Stimulated activated CD4-positive, alpha-beta T cell treated with anti-CD3 and anti-CD28 coated beads, Interleukin-12 subunit alpha, Interleukin-12 subunit beta, amount 100 ng/mL, for 4 hours (primary cell): Measurements from ENCODE around the gene CEP135.
"Not testable (repeated sequence)": the region's sequence is repeated elsewhere in the genome, so short reads cannot be mapped to it uniquely, and the experiment has no call there.

Source experiments
- DNase-seq: peaks from one replicate; pipeline ENCODE4 v3.0.0-alpha.2; 2020

CEP135 gene

DNA sequence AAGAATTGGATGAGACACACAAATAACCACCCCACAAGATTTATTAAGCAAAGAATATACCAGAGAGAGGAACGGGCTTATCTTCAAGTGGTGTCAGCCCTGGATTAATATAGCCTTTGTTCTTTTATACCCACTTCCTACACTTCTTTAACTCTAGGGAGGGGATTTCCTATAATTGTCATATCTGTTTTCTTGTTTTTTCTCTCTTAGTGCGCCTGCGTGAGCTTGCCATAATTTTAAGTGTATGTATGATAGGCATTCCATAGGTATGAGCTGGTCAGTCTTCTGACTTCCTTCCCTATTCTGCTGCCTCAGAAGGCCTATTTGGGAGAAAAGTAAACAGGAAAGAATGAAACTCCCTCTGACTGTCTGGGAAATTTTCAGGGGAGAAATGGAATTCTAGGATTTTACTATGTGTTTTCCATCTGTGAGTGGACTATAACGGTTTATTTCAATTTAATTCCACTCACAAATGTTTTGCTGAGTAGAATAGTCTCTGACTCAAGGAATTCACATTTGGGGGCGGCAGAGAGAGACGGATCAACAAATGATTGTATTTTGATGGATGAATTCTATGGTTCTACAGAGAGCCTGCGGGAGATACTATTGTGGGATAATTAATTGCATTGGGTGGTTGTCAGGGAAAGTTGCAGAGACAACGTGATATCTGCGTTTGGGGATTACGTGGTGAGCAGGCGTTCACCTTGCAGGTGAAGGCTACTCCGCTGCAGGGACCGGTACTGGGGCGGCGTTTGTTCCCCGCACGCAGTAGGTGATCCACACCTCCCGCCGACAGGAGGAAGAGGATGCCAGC, 626 bp upstream of the CEP135 start:
- peak; percentile 22 for DNase-seq

DNA sequence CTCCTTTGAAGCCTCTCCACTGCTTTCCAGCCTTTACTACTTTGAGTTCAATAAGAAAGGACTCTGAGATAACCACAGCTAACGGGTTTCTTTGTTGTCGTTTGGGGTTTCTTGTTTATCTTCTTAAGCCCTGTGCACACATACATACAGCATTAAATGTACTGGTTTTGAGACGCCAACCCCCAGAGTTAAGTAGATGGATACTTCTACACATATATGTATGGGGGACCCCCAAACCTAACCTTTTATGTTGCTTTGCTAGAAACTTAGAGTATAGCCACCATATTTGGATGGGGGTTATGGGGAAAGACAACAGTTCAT, 697 bp downstream of the CEP135 start:
- no peak for DNase-seq

DNA sequence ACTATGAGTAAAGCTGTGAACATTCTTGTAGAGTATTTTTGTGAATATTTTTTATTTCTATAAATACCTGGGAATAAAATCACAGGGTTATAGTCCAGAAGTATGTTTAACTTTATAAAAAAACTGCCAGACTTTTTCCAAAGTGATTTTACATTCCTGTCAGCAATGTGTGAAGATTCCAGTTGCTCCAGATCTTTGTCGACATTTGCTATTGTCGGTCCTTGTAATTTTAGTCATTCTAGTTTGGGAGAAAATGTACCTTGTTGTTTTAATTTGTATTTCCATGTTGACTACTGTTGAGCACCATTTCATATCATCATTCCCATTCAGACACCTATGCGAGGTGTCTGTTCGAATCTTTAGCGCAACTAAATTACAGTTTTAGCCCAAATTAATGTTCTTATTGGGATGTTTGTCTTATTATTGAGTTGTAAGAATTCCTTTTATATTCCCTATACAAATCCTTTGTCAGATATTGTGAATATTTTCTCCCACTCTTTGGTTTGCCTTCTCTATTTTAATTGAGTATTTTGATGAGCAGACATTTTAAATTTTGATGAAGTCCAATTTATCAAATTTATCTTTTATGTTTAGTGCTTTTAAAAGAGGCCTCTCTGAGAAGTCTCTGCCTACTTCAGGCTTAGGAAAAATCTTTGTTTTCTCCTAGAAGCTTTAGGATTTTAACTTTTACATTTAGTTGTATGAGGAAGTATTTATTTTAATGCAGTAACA, 2.6 kb downstream of the CEP135 start:
- no peak for DNase-seq

DNA sequence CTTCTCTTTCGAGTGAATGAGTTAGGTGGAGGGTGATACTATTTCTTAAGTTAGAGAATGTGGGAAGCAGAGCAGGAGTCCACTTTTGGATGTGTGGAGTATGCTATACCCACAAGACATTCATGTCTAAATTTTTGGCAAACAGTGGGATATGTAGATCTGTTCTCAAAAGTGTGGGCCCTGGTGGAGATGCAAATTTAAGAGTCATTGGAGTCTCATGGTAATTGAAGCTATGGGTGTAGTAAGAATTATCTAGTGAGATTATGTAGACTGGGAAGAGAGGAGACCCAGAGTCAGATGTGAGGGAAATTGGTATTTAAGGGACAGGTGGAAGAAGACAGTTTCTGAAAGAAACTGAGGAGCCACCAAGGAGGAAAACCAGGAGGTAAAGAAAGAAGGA, 7.0 kb downstream of the CEP135 start:
- DNase-seq: no peak

DNA sequence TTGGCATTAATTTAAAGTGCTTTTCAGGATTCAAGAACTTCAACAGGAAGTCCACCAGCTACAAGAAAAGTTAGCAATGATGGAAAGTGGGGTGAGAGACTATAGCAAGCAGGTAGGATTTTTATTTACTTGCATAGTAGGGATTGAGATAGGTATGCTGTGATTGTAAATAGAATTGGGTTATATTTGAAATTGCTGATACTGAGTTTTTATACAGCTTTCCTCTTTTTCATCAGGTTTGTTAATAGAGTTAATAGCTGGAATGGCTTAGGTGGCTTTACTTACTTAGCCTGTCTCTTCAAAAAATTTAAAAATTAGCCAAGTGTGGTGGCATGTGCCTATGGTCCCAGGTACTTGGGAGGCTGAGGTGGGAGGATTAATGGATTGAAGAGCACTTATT, 10.9 kb downstream of the CEP135 start:
- DNase-seq: no peak

DNA sequence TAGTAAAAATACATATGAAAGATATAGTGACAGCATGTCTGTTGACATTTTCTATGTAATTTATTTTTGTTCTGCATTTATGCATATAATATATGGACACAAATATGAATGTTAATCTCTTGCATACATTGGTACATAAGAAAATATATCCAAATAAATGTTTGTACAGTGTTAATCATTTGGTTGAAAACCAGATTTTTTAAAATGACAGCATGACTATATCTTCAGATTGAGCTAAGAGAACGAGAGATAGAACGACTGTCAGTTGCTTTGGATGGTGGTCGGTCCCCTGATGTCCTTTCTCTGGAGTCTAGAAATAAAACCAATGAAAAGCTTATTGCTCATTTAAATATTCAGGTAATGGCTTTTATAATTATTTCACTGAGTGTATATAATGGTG, 15.3 kb downstream of the CEP135 start:
- DNase-seq: no peak

DNA sequence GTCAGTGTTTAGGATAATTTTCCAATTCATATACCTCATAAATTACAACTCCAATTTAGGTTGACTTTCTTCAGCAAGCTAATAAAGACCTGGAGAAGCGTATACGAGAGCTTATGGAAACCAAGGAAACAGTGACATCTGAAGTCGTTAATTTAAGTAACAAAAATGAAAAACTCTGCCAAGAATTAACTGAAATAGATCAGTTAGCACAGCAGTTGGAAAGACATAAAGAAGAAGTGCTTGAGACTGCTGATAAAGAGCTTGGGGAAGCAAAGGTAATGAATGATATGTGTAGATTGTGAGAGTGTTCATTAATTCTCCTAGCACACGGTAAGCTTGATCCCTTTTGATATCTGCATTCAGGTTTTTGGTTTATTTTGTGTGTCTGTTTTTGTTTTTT, 16.8 kb downstream of the CEP135 start:
- no peak for DNase-seq

DNA sequence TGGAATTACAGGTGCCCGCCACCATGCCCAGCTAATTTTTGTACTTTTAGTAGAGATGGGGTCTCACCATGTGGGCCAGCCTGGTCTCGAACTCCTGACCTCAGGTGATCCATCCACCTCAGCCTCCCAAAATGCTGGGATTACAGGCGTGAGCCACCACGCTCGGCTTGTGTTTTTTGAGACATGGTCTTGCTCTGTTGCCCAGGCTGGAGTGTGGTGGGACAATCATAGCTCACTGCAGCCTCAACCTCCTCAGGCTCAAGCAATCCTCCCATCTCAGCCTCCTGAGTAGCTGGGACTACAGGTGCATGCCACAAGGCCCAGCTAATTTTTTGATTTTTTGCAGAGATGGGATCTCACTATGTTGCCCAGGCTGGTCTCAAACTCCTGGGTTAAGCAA, 17.6 kb downstream of the CEP135 start:
- DNase-seq: not testable (repeated sequence)

DNA sequence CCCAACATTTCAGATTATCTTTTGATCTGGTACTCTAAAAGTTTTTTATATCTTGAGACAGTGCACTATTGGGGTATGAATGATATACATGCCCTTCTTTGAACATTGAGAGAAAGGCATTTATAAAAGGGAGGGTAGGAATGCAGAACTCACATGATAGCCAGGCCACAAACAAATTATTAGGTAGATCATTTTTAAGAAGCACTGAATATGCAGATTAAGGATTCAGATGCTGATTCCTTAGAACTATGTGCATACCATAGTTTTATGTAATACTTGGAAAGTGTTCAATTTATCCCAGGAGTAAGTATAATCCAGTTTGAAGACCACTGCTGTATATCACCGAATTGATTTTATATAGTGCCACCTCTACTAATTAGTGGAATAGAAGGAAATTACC, 18.6 kb downstream of the CEP135 start:
- DNase-seq: no peak

DNA sequence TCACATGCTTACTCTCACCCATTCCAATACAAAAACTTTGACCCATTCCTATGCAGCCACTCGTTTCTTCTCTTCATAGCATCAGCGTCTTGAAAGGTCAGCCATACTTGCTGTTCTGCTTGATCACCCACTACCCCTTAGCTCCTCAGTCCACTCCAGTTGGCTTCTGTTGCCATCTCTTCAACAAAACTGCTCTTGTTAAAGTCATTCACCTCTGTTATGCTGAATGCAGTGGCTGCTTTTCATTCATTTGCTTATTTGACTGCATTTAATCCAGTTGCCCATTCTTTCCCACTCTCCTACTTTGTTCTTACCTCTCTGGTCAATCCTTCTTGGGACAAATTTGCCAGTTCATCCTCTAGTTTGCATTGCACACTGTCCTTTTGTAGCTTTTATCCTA, 24.9 kb downstream of the CEP135 start:
- DNase-seq: no peak

DNA sequence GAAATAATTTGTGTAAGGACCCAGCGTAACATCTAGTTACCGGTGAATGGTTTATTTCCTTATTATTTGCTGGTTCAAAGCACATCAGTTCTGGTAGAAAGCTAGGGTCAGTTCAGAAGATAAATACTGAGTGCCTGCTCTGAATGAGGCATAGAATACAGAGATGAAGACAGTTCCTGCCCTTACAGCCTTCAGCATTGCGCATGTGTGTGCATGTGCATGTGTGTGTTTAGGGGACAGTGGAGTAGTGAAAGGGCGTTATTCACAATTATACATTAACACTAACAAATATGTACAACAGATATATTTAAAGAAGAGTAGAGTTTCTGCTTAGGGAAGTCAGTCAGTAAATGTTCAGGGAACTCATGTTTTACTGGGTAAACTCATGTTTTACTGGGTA, 29.1 kb downstream of the CEP135 start:
- no peak for DNase-seq

DNA sequence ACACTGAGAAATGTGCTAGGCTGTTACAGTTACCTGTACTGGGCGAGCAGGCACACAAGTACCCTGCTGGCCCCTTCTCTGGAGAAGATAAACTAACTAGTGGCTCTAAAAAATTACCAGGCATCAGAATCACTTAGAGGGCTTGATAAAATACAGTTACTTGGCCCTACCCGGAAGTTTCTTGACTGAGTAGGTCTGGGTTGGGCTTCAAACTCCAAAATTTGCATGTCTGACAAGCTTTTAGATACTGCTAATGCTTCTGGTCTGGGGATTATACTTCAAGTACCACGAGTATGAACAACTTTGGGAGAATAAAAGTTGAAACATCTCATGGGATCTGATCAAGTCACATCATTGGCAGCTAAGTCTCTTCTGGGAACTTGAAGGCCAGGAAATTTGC, 30.8 kb downstream of the CEP135 start:
- no peak for DNase-seq

DNA sequence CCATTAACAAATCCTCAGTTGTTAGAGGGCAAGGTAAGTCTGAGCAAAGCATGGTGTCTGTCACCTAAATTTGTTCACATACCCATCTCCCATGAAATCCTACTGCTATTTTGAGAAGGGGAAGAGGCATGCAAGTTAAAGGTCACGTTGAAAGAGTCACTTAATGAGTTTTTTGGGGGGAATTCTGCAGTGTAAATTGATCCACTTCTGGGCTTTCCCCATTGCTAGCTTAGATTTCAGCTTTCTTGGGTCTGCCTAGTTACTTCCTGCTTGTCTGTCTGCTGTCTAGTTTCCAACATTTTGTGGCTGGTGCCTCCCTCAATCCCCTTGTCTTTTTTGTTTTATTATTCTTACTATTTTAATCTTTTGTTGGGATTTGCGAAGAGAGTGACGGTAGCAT, 32.0 kb downstream of the CEP135 start:
- DNase-seq: no peak

DNA sequence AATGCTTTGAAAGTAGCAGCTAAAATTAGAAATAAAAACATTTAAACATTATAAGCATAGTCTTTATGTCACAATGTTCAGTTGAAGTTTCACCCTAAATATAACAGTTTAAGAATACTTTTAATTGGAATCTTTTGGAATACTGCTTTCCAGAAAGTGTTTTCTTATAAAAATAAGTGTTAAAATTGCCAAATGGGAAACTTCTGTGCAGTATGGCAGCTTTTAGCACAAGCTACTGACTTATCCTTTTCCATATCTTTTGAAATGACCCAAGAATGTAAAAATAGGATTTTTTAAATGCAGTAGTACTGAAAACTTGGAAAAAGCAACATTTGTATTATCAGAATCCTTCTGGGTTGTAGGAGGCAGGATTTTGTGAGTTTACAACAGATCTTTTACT, 34.2 kb downstream of the CEP135 start:
- no peak for DNase-seq

DNA sequence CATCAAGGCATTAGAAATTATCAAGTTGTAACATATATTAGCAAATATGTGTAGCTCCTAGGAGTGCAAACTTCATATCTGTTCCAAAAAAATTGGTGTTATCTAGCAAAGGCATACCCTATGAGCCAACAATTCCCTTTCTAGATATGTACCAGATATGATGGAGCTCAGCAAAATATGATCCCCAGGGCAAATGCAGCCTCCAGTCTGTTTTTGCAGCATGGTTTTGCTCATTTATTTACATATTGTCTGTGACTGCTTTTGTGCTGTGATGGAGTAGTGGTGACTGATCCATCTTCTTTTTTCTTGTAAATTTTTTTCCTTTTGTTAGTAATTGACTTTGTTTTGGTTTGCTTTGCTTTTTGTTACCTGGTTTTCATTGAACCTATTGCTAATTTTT, 41.0 kb downstream of the CEP135 start:
- no peak for DNase-seq

DNA sequence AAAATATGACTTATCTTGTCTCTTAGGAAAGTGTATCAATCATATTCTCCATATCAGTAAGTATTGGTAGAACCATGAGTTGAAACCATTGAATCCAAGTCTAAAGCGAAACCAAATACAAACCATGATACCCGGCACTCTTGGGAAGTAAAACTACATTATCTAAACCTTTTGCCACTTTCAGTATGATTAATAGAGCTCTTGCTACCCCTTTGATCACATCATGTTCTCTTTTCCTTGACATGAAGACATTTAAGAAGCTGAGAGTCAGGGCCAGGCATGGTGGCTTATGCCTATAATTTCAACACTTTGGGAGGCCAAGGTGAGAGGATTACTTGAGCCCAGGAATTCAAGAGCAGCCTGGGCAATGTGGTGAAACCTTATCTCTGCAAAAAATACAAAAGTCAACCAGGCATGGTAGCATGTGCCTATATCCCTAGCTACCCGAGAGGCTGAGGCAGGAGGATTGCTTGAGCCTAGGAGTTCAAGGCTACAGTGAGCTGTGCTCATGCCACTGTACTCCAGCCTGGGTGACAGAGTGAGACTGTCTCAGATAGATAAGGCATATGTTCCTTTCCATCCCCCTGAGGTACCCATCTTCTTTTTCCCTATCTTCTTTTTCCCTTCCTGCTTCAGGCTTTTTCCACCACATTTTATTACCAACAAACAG, 45.4 kb downstream of the CEP135 start:
- no peak for DNase-seq

DNA sequence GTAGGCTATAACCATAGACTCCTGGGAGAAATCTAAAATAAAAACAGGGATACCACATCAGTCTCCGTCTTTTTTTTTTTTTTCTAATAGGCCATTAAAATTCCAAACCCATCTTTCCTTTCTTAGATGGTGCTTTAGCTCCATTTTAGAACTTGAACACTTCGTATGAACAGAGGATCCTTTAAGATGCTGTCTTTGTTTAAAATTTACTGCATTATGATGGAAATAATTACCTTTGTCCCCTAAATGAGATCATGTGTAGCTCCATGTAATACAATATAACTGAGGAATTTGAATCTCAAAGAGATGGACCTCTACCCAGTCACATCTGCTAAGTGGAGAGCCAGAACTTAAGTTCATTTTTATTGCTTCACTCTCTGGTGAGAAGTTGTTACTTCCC, 47.9 kb downstream of the CEP135 start:
- DNase-seq: no peak

DNA sequence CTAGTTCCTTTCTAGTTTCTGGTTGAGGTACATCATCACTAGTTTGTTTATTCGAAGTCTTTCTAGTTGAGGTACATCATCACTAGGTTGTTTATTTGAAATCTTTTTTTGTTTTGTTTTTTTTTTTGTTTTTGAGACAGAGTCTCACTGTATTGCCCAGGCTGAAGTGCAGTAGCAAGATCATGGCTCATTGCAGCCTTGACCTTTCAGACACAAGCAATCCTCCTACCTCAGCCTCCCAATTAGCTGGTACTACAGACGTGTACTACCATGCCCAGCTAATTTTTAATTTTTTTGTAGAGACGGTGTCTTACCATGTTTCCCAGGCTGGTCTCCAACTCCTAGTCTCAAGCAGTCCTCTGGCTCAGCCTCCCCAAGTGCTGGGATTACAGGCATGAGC, 54.9 kb downstream of the CEP135 start:
- DNase-seq: no peak

DNA sequence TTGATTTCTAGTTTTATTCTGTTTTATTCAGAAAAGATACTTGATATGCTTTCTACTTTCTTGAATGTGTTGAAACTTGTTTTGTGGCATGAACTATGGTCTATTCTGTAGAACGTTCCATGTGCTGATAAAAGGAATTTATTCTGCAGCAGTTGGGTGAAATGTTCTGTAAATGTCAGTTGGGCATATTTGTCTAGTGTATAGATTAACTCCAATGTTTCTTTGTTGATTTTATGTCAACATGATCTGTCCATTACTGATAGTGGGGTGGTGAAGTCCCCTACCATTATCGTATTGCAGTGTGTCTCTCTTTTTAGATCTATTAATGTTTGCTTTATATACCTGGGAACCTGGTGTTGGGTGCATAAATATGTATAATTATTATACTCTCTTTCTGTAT, 55.5 kb downstream of the CEP135 start:
- no peak for DNase-seq

DNA sequence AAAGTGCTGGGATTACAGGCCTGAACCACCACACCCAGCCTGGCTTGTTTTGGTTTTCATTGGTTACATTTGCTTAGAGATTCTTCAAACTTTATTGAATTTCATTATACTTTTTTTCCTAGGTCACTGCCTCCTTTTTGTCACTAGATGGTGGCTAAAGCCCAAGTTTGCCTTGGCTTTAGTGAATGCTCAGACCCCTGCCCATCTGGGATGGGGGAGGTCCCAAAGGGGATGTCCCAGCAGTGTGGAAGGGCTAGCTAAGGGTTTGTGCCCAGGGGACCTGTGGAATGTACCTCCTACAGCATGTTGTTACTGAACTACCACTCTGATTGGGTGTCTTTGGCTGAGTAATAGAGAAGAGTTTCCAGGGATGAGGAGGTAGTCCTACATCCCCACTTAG, 58.4 kb downstream of the CEP135 start:
- no peak for DNase-seq

DNA sequence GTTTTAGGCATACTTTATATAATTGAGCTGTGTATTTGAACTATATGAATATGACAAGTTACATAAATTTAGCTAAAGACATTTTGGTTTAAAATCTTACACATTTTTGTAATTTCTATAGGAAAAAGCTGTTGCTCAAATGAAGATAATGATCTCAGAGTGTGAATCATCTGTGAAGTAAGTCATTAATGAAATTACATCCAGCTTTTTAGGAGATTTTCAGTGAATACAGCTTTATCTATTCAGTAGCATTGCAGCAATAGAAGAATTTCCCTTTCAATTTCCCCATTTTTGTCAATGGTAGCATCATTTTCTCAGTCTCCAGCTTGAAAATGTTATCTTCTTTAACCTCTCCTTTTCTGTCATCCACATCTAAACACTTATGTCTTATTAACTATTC, 59.5 kb downstream of the CEP135 start:
- DNase-seq: no peak

DNA sequence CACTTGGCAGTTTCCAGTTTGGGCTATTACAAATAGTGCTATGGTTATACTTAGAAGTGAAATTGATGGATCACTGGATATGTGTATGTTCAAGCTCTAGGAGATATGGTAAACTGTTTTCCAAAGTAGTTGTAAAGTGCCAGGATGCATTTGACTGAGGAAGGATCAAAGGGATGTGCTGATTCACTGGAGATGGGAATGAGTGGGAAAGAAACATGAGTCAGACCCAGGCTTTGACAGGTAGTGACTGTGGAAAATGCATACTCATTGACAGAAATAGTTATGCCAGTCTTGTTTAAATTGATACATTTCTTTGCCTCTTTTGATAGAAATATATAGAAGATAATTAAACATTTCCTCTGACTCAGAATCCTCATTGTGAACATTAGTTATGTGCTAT, 77.9 kb downstream of the CEP135 start:
- no peak for DNase-seq

DNA sequence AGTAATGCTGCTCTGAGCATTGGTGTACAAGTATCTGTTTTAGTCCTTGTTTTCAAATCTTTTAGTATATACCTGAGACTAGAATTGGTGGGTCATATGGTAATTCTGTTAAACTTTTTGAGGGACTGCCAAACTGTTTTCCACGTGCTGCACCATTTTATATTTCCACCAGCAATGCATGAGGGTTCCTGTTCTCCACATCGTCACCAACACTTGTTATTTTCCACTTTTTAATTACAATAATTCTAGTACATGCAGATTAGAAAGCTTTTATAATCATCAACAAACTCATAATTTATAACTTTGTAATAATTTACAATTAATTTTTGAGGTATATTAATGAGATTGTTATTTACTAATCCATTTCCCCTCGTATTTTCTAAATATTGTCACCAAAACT, 79.4 kb downstream of the CEP135 start:
- DNase-seq: no peak

DNA sequence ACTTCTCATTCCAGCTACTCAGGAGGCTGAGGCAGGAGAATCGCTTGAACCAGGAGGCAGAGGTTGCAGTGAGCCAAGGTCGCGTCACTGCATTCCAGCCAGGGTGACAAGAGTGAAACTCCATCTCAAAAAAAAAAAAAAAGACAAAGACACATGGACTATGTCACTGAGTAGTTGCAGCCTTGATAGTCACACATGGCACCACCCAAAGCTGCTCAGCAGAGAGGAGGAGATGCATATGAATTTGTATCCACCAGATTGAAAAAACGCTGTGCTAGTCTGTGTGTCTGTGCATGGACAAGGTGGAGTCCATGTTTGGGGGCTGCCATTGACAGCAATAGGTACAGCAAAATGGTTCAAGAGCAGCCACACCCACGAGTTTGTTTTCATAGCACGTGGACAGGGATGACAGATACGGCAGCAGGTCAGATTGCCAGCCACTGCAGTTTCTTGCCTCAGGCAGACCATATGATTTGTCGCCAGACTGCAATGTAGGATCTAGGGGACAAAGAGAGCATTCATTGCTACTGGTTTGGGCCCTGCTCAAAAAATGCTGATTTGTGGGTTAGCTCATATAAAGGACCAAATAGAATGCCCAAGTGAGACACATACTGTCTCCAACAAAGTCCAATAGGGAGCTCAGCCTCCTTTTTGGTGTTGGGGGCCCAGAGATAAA, 89.9 kb downstream of the CEP135 start:
- no peak for DNase-seq
